H1 (cell line): ENCODE data around the gene DXO. TPM values are rescaled to one million over a fixed set of nuclear protein-coding genes. Genes with fewer than 3 reads are reported as not detected.
"Not testable (repeated sequence)": the region's sequence is repeated elsewhere in the genome, so short reads cannot be mapped to it uniquely, and the experiment has no call there.

Source experiments
- CTCF ChIA-PET: fragments of 300-600 bp; sonication (Branson Sonifier 250); formaldehyde crosslinking; loops from one replicate; lab custom pipeline; 2021; ENCODE audit not compliant: partially characterized antibody; lab: Charles Lee
- POLR2A ChIA-PET: fragments of 300-600 bp; sonication (Branson Sonifier 250); formaldehyde crosslinking; loops from one replicate; lab custom pipeline; 2021; ENCODE audit warnings: inconsistent platforms; ENCODE audit not compliant: partially characterized antibody; lab: Charles Lee
- DNase-seq, 2 experiments: peaks; one replicate each; pipeline versions ENCODE4 v3.0.0 to v3.0.0-alpha.2; 2010 to 2022; ENCODE audit warnings: low spot score in 2 of 2, low read depth in 1 of 2, mixed read lengths in 1 of 2
- FAIRE-seq: peaks from 2 replicates; lab custom pipeline; 2011; peaks lifted over from hg19 to GRCh38; lab: Jason Lieb, UNC
- H2AFZ ChIP-seq: 2 replicates; pipeline ENCODE4 v1.8.1; 2012; ENCODE audit warnings: low read length, inconsistent platforms
- H2AK5ac ChIP-seq: 2 replicates; pipeline ENCODE4 v1.6.1; 2013; ENCODE audit warnings: low read depth, low read length
- H2BK120ac ChIP-seq: replicated peaks from 2 replicates; pipeline ENCODE3; 2013; ENCODE audit warnings: low read depth, low read length, inconsistent platforms
- H2BK12ac ChIP-seq: 2 replicates; pipeline ENCODE4 v1.6.1; 2013; ENCODE audit warnings: low read depth, low read length
- H2BK15ac ChIP-seq: 2 replicates; pipeline ENCODE4 v1.6.1; 2013; ENCODE audit warnings: low read length
- H2BK20ac ChIP-seq: 2 replicates; pipeline ENCODE4 v1.6.1; 2013; ENCODE audit warnings: low read length
- H2BK5ac ChIP-seq: 2 replicates; pipeline ENCODE4 v1.6.1; 2013; ENCODE audit warnings: low read depth, low read length
- H3K14ac ChIP-seq: 2 replicates; pipeline ENCODE4 v1.6.1; 2013; ENCODE audit warnings: inconsistent platforms; ENCODE audit not compliant: insufficient read length
- H3K18ac ChIP-seq: 2 replicates; pipeline ENCODE4 v1.6.1; 2013; ENCODE audit warnings: low read length; ENCODE audit errors: extremely low read depth
- H3K23ac ChIP-seq: 2 replicates; pipeline ENCODE4 v1.6.1; 2013; ENCODE audit warnings: inconsistent platforms; ENCODE audit not compliant: insufficient read length
- H3K23me2 ChIP-seq: 2 replicates; pipeline ENCODE4 v1.6.1; 2013; ENCODE audit warnings: low read depth, low read length
- H3K27ac ChIP-seq: 2 replicates; pipeline ENCODE4 v1.6.1; 2011; ENCODE audit warnings: low read depth, low read length, inconsistent platforms
- H3K27me3 ChIP-seq, 4 experiments: replicated peaks in 1 of 4; 1 replicate in 1 of 4; 2 replicates in 3 of 4; pipeline versions ENCODE4 v1.6.1 to v1.8.1; 2011 to 2013; ENCODE audit warnings: low read length in 3 of 4, mild to moderate bottlenecking in 3 of 4, inconsistent platforms in 2 of 4, mixed read lengths in 2 of 4, moderate library complexity in 1 of 4; ENCODE audit not compliant: control insufficient read depth in 3 of 4, insufficient read depth in 3 of 4; ENCODE audit errors: extremely low read depth in 1 of 4
- H3K36me3 ChIP-seq, 4 experiments: 2 replicates each; pipeline versions ENCODE4 v1.6.1 to v1.8.1; 2011 to 2013; ENCODE audit warnings: mild to moderate bottlenecking in 4 of 4, low read length in 3 of 4, moderate library complexity in 2 of 4, control low read depth in 1 of 4, inconsistent platforms in 1 of 4; ENCODE audit not compliant: insufficient read depth in 4 of 4, control insufficient read depth in 2 of 4
- H3K4ac ChIP-seq: replicated peaks from 2 replicates; pipeline ENCODE3; 2013; ENCODE audit warnings: low read length, low read depth, mixed read lengths, inconsistent platforms; ENCODE audit not compliant: insufficient read length
- H3K4me1 ChIP-seq, 4 experiments: replicated peaks in 1 of 4; 1 replicate in 1 of 4; 2 replicates in 3 of 4; pipeline versions ENCODE4 v1.6.1 to v1.8.1; 2011 to 2013; ENCODE audit warnings: low read length in 3 of 4, inconsistent platforms in 2 of 4, mixed read lengths in 1 of 4; ENCODE audit not compliant: insufficient read depth in 4 of 4, control insufficient read depth in 3 of 4
- H3K4me2 ChIP-seq, 2 experiments: 2 replicates each; pipeline versions ENCODE4 v1.6.1 to v1.8.1; 2011 to 2013; ENCODE audit warnings: low read depth in 2 of 2, low read length in 2 of 2, control low read depth in 1 of 2, inconsistent platforms in 1 of 2, mild to moderate bottlenecking in 1 of 2; ENCODE audit not compliant: insufficient read depth in 1 of 2
- H3K4me3 ChIP-seq, 4 experiments: fragments of 200-600, 300-600 bp in 1 of 4; sonication (generic), shearing (Covaris generic), sonication (Bioruptor Twin) in 1 of 4; 2 replicates each; pipeline versions ENCODE4 v1.5.1 to v1.8.1; 2011 to 2016; ENCODE audit warnings: low read length in 4 of 4, low read depth in 3 of 4, control low read depth in 2 of 4, inconsistent platforms in 2 of 4, mild to moderate bottlenecking in 2 of 4, mixed read lengths in 1 of 4, moderate library complexity in 1 of 4; ENCODE audit not compliant: insufficient read depth in 2 of 4; ENCODE audit errors: extremely low read depth in 1 of 4
- H3K56ac ChIP-seq: replicated peaks from 2 replicates; pipeline ENCODE3; 2013; ENCODE audit warnings: low read depth, mild to moderate bottlenecking, mixed read lengths, low read length, inconsistent platforms; ENCODE audit not compliant: insufficient read length
- H3K79me1 ChIP-seq: 2 replicates; pipeline ENCODE4 v1.6.1; 2013; ENCODE audit warnings: low read depth, low read length, control low read depth
- H3K79me2 ChIP-seq, 2 experiments: 2 replicates each; pipeline versions ENCODE4 v1.6.1 to v1.8.1; 2012 to 2013; ENCODE audit warnings: low read length in 2 of 2, mild to moderate bottlenecking in 2 of 2, inconsistent platforms in 1 of 2; ENCODE audit not compliant: insufficient read depth in 2 of 2, control insufficient read depth in 1 of 2
- H3K9ac ChIP-seq, 4 experiments: replicated peaks in 1 of 4; 1 replicate in 1 of 4; 2 replicates in 3 of 4; pipeline versions ENCODE4 v1.6.1 to v1.8.1; 2011 to 2013; ENCODE audit warnings: low read depth in 3 of 4, low read length in 3 of 4, control low read depth in 2 of 4, mild to moderate bottlenecking in 2 of 4, moderate library complexity in 2 of 4, inconsistent platforms in 1 of 4; ENCODE audit errors: extremely low read depth in 1 of 4
- H3K9me3 ChIP-seq, 2 experiments: 2 replicates each; pipeline versions ENCODE4 v1.6.1 to v1.8.1; 2012 to 2013; ENCODE audit warnings: mild to moderate bottlenecking in 2 of 2, moderate library complexity in 2 of 2, control low read depth in 1 of 2, inconsistent platforms in 1 of 2, low read depth in 1 of 2, low read length in 1 of 2, mixed read lengths in 1 of 2; ENCODE audit not compliant: insufficient read depth in 2 of 2
- H4K20me1 ChIP-seq, 2 experiments: replicated peaks in 1 of 2; 2 replicates each; pipeline versions ENCODE3 to v1.8.1; 2011 to 2013; ENCODE audit warnings: inconsistent platforms in 2 of 2, low read length in 2 of 2, mild to moderate bottlenecking in 1 of 2; ENCODE audit not compliant: insufficient read depth in 2 of 2, control insufficient read depth in 1 of 2
- H4K5ac ChIP-seq: 2 replicates; pipeline ENCODE4 v1.6.1; 2013; ENCODE audit warnings: low read length, low read depth, mixed read lengths, inconsistent platforms; ENCODE audit not compliant: insufficient read length
- H4K8ac ChIP-seq: 2 replicates; pipeline ENCODE4 v1.8.0; 2013; ENCODE audit warnings: mild to moderate bottlenecking, moderate library complexity, low read length, inconsistent platforms; ENCODE audit not compliant: insufficient read depth; ENCODE audit errors: extremely low read depth
- H4K91ac ChIP-seq: replicated peaks from 2 replicates; pipeline ENCODE3; 2013; ENCODE audit warnings: low read length, mixed read lengths, inconsistent platforms; ENCODE audit not compliant: insufficient read length
- CBX8 ChIP-seq: fragments of 300-800, 300-1000 bp; sonication (generic); IDR thresholded peaks from 2 replicates; pipeline ENCODE4 v1.7.1; 2016; ENCODE audit warnings: low read depth, low read length, borderline replicate concordance
- EZH2 ChIP-seq: fragments of 200-600 bp; sonication (generic); IDR thresholded peaks from 2 replicates; pipeline ENCODE4 v1.7.1; 2012; ENCODE audit warnings: low read depth, mild to moderate bottlenecking, moderate library complexity, low read length, inconsistent platforms; ENCODE audit not compliant: severe bottlenecking
- NRF1 ChIP-seq: IDR thresholded peaks from 2 replicates; pipeline ENCODE4 v1.6.1; 2011; ENCODE audit warnings: mild to moderate bottlenecking, low read depth, low read length, improper control_type of control experiment
- RBBP5 ChIP-seq: IDR thresholded peaks from 2 replicates; pipeline ENCODE4 v1.7.1; 2012; ENCODE audit warnings: low read depth, mild to moderate bottlenecking, inconsistent platforms, low read length, moderate library complexity, borderline replicate concordance
- SAP30 ChIP-seq: fragments of 300-600 bp; sonication (generic); IDR thresholded peaks from 2 replicates; pipeline ENCODE4 v1.7.1; 2012; ENCODE audit warnings: low read length, moderate library complexity, mild to moderate bottlenecking, inconsistent platforms; ENCODE audit not compliant: insufficient read depth, insufficient replicate concordance
- TBP ChIP-seq: IDR thresholded peaks from 2 replicates; pipeline ENCODE4 v1.6.1; 2011; ENCODE audit warnings: low read depth, low read length, improper control_type of control experiment
- YY1 ChIP-seq: IDR thresholded peaks from 2 replicates; pipeline ENCODE4 v1.6.1; 2011; ENCODE audit warnings: low read depth, mild to moderate bottlenecking, low read length
- WGBS, 2 experiments: shearing (Covaris generic) in 1 of 2; methylation state at CpG; one replicate each; pipeline versions ENCODE4 v1.1.6 to v1.1.7; 2013 to 2015; ENCODE audit warnings: low lambda C conversion rate in 2 of 2, mixed read lengths in 2 of 2, inconsistent platforms in 1 of 2, low coverage in 1 of 2, missing lambda C conversion rate in 1 of 2; ENCODE audit not compliant: insufficient replicate concordance in 2 of 2, insufficient coverage in 1 of 2, insufficient read length in 1 of 2; ENCODE audit errors: extremely low coverage in 1 of 2, missing lambda C conversion rate in 1 of 2; 5-methylcytosine and 5-hydroxymethylcytosine counted together
- polyA plus RNA-seq, 7 experiments: library from polyadenylated mRNA; depleted of rRNA in 3 of 7; stranded (reverse) in 5 of 7; unstranded in 2 of 7; fragments of >200 nt in 5 of 7; fragments of 200-250 nt in 2 of 7; gene quantifications; 1 replicate in 5 of 7; 2 replicates in 1 of 7; 4 replicates in 1 of 7; pipeline versions ENCODE4 v1.2.1 to v1.2.3, GENCODE V29; 2011 to 2013; ENCODE audit warnings: missing spikeins in 2 of 7, mixed read lengths in 2 of 7
- total RNA-seq: library from RNA; stranded (reverse); fragmentation: NEBNext Ultra II Directional; extraction: Animal tissue kit (Norgen Biotek cat#: 25700); gene quantifications from 2 replicates; pipeline ENCODE4 v1.2.1, GENCODE V29; 2021

The DXO gene
- total and polyA plus RNA-seq, 2 of the 8 experiments (the other 6 are each of a cell fraction or from before 2014, with no cell fraction given): 14.7 to 23.9 TPM

- TF ChIP-seq NRF1 (no peak), SAP30 (peak; percentile 60), TBP (peak; percentile 57), YY1 (peak; percentile 15; the same call in 1 of the 2 replicates), EZH2 (no peak), CBX8 (no peak), RBBP5 (peak; percentile 100)
- TF ChIP-seq, all 59 proteins: peak for 31
These were observed at the start of gene DXO (continued) for GRCh38 chr6:31971993-31972708.

GRCh38 chr6:32014547-32014946 is 42.6 kb upstream of the DXO start, which contains the start of gene C4B:
C4B (plus strand) TSS chr6:32014795; CDS start chr6:32014846, 51 bp downstream.
- H4K5ac ChIP-seq, H2AK5ac ChIP-seq, H3K79me1 ChIP-seq, H3K56ac ChIP-seq, H3K4me2 ChIP-seq, H2BK120ac ChIP-seq, H2BK5ac ChIP-seq, H3K23ac ChIP-seq, H3K4me1 ChIP-seq, H3K27ac ChIP-seq, H2BK15ac ChIP-seq, H3K18ac ChIP-seq, FAIRE-seq, CTCF ChIA-PET, H3K23me2 ChIP-seq, H2BK12ac ChIP-seq, H2BK20ac ChIP-seq, H3K4ac ChIP-seq, H3K9me3 ChIP-seq, H4K20me1 ChIP-seq, H3K36me3 ChIP-seq, H3K14ac ChIP-seq, H3K9ac ChIP-seq, H4K91ac ChIP-seq, H4K8ac ChIP-seq, H3K79me2 ChIP-seq, H2AFZ ChIP-seq, POLR2A ChIA-PET, DNase-seq, H3K27me3 ChIP-seq, H3K4me3 ChIP-seq: not testable (repeated sequence)
- no CpG with 5 or more reads among the region's 6 CpGs for WGBS, 2 experiments
